ENCODE results near the gene SIK2.

GRCh38 chr11:111726301-111726713 lies 124.1 kb downstream of the SIK2 start:
- no peak for TF ChIP-seq CTCF (IDR thresholded peaks at IDR 0.05)
- no peak for TF ChIP-seq EZH2 (IDR thresholded peaks at IDR 0.05)
